ENCODE results near the gene AP5S1. TPM values are rescaled to one million over a fixed set of nuclear protein-coding genes. Genes with fewer than 3 reads are reported as not detected.

The AP5S1 gene
- total and polyA plus RNA-seq, 2 of the 13 experiments (the other 11 are each of a cell fraction or from before 2014, with no cell fraction given), result 7.9 to 23.2 TPM

DNA sequence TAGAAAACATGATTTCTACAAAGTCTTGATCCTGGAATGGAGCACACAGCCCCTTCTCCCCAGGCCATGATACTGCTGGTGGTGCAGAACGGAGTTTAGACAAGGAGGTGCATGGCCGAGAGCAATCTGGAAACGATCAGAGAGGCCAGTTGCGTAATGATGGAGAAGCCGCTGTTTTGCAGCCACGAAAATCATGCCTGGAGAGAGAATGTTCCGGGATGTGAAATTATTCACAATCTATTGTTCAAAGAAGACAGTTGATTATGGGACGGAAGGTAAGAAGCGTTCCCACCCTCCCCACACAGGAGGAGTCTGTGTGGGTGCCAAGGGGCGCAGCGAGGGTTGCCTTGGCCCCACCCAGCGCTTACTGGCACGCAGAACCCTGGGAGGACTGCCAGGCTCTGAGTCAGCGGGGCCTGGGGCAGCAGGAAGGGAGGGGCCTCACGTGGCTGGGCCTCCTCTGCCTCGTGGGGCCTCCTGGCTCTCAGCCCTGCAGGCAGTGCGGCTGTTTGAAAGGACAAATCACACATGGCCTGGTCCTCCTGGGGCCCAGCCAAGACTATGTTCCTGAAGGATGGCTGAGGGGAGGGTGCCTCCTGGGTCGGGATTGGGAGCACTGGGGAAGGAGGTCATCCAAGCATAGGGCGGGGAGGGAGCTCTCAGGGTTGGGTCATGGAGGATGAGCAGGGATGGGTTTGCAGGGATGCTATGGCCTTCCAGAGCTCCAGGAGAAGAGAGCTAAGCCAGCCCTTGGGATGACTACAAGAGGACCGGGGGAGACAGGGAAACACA lies 8.7 kb upstream of the AP5S1 start (continued):
- TF ChIP-seq NR2C2 (CRISPR knock-in tag; IDR thresholded peaks at IDR 0.05; ENCODE audit: borderline replicate concordance) (peak; percentile 77), ZNF570 (CRISPR knock-in tag; IDR thresholded peaks at IDR 0.05; ENCODE audit: borderline replicate concordance) (no peak), RAD51 (IDR thresholded peaks at IDR 0.05; ENCODE audit: borderline replicate concordance) (no peak), ZNF749 (CRISPR knock-in tag; IDR thresholded peaks at IDR 0.05; ENCODE audit: borderline replicate concordance) (peak; percentile 89; the same call in 1 of the 2 replicates), FOSL2 (CRISPR knock-in tag; IDR thresholded peaks at IDR 0.05) (peak; percentile 99), ZKSCAN5 (CRISPR knock-in tag; IDR thresholded peaks at IDR 0.05) (no peak; the same call in 1 of the 2 replicates)
- TF ChIP-seq, protein P1, sequence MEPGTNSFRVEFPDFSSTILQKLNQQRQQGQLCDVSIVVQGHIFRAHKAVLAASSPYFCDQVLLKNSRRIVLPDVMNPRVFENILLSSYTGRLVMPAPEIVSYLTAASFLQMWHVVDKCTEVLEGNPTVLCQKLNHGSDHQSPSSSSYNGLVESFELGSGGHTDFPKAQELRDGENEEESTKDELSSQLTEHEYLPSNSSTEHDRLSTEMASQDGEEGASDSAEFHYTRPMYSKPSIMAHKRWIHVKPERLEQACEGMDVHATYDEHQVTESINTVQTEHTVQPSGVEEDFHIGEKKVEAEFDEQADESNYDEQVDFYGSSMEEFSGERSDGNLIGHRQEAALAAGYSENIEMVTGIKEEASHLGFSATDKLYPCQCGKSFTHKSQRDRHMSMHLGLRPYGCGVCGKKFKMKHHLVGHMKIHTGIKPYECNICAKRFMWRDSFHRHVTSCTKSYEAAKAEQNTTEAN (CRISPR knock-in tag; conservative IDR thresholded peaks at IDR 0.05), result peak; percentile 93
- TF ChIP-seq, protein P2, sequence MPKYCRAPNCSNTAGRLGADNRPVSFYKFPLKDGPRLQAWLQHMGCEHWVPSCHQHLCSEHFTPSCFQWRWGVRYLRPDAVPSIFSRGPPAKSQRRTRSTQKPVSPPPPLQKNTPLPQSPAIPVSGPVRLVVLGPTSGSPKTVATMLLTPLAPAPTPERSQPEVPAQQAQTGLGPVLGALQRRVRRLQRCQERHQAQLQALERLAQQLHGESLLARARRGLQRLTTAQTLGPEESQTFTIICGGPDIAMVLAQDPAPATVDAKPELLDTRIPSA (CRISPR knock-in tag; IDR thresholded peaks at IDR 0.05; ENCODE audit: borderline replicate concordance), result no peak; the same call in 1 of the 2 replicates
- TF ChIP-seq, protein P3, sequence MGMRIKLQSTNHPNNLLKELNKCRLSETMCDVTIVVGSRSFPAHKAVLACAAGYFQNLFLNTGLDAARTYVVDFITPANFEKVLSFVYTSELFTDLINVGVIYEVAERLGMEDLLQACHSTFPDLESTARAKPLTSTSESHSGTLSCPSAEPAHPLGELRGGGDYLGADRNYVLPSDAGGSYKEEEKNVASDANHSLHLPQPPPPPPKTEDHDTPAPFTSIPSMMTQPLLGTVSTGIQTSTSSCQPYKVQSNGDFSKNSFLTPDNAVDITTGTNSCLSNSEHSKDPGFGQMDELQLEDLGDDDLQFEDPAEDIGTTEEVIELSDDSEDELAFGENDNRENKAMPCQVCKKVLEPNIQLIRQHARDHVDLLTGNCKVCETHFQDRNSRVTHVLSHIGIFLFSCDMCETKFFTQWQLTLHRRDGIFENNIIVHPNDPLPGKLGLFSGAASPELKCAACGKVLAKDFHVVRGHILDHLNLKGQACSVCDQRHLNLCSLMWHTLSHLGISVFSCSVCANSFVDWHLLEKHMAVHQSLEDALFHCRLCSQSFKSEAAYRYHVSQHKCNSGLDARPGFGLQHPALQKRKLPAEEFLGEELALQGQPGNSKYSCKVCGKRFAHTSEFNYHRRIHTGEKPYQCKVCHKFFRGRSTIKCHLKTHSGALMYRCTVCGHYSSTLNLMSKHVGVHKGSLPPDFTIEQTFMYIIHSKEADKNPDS (CRISPR knock-in tag; IDR thresholded peaks at IDR 0.05), result no peak
- TF ChIP-seq, protein P4, sequence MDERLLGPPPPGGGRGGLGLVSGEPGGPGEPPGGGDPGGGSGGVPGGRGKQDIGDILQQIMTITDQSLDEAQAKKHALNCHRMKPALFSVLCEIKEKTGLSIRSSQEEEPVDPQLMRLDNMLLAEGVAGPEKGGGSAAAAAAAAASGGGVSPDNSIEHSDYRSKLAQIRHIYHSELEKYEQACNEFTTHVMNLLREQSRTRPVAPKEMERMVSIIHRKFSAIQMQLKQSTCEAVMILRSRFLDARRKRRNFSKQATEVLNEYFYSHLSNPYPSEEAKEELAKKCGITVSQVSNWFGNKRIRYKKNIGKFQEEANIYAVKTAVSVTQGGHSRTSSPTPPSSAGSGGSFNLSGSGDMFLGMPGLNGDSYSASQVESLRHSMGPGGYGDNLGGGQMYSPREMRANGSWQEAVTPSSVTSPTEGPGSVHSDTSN (CRISPR knock-in tag; IDR thresholded peaks at IDR 0.05), result no peak
- TF ChIP-seq, protein P5, sequence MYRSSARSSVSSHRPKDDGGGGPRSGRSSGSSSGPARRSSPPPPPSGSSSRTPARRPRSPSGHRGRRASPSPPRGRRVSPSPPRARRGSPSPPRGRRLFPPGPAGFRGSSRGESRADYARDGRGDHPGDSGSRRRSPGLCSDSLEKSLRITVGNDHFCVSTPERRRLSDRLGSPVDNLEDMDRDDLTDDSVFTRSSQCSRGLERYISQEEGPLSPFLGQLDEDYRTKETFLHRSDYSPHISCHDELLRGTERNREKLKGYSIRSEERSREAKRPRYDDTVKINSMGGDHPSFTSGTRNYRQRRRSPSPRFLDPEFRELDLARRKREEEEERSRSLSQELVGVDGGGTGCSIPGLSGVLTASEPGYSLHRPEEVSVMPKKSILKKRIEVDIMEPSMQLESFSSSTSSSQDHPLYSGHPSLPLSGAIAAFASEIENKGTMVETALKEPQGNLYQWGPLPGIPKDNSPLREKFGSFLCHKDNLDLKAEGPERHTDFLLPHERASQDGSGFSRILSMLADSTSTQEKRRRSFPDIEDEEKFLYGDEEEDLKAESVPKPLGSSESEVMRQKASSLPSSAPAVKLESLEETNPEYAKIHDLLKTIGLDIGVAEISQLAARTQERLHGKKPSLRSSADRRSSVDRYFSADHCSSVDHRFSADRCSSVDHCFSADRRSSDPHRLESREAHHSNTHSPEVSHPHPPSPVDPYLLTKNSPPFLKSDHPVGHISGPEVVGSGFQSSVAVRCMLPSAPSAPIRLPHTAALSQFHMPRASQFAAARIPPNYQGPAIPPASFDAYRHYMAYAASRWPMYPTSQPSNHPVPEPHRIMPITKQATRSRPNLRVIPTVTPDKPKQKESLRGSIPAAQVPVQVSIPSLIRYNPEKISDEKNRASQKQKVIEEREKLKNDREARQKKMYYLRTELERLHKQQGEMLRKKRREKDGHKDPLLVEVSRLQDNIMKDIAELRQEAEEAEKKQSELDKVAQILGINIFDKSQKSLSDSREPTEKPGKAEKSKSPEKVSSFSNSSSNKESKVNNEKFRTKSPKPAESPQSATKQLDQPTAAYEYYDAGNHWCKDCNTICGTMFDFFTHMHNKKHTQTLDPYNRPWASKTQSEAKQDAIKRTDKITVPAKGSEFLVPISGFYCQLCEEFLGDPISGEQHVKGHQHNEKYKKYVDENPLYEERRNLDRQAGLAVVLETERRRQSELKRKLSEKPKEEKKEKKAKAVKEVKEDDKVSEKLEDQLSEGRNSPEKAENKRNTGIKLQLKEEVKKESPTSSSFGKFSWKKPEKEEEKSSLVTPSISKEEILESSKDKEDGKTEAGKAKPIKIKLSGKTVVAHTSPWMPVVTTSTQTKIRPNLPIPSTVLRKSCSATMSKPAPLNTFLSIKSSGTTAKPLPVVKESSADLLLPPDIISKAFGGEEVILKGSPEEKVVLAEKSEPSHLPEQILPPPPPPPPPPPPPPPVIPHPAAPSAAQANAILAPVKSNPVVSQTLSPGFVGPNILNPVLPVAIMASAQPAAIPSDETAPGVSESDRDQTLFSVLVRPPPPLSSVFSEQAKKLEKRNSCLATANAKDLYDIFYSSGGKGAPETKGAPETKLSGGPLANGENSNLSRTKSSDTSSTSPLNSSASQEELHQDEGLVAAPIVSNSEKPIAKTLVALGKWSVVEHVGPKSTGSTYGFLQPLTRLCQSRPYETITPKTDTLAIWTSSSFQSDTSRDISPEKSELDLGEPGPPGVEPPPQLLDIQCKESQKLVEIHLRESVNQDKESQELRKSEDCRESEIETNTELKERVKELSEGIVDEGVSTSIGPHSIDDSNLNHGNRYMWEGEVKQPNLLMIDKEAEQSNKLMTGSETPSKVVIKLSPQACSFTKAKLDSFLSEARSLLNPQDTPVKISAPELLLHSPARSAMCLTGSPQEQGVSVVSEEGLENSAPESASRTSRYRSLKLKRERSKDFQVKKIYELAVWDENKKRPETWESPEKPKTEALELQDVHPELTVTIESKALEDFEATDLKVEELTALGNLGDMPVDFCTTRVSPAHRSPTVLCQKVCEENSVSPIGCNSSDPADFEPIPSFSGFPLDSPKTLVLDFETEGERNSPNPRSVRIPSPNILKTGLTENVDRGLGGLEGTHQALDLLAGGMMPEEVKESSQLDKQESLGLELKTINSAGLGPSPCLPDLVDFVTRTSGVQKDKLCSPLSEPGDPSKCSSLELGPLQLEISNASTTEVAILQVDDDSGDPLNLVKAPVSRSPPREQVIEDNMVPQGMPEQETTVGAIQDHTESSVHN (CRISPR knock-in tag; IDR thresholded peaks at IDR 0.05), result peak; percentile 93

Data from HepG2 (cell line).